Stimulated activated CD8-positive, alpha-beta memory T cell treated with anti-CD3 and anti-CD28 coated beads, Interleukin-12 subunit alpha, Interleukin-12 subunit beta, amount 100 ng/mL, for 24 hours (primary cell): Measurements from ENCODE around the gene ELF4.

Source experiments
- DNase-seq: peaks from one replicate; pipeline ENCODE4 v3.0.0-alpha.2; 2020; ENCODE audit errors: extremely low read depth

The ELF4 gene

GRCh38 chrX:130083656-130084382 lies 26.5 kb downstream of the ELF4 start:
- DNase-seq = no peak

- DNase-seq = no peak
Observed at GRCh38 chrX:130083107-130083490, 27.2 kb downstream of the ELF4 start.

- peak; percentile 38 for DNase-seq
Observed at GRCh38 chrX:130082244-130083106, 27.8 kb downstream of the ELF4 start.

- DNase-seq = no peak
Observed at GRCh38 chrX:130081421-130082045, 28.8 kb downstream of the ELF4 start.

GRCh38 chrX:130080791-130081367 lies 29.4 kb downstream of the ELF4 start:
- no peak for DNase-seq

GRCh38 chrX:130079824-130080406 lies 30.4 kb downstream of the ELF4 start:
- DNase-seq = no peak

GRCh38 chrX:130075777-130076176 lies 34.5 kb downstream of the ELF4 start:
- no peak for DNase-seq

GRCh38 chrX:130072345-130072740 lies 38.0 kb downstream of the ELF4 start:
- DNase-seq = no peak

- no peak for DNase-seq
Observed at GRCh38 chrX:130071611-130072344, 38.5 kb downstream of the ELF4 start.

GRCh38 chrX:130066975-130067615 lies 43.2 kb downstream of the ELF4 start:
- no peak for DNase-seq

GRCh38 chrX:130060122-130061069 lies 49.9 kb downstream of the ELF4 start:
- DNase-seq = peak; percentile 26

- DNase-seq = no peak
Observed at GRCh38 chrX:130058652-130059051, 51.6 kb downstream of the ELF4 start.

GRCh38 chrX:130057209-130057608 lies 53.1 kb downstream of the ELF4 start:
- DNase-seq = no peak

- no peak for DNase-seq
Observed at GRCh38 chrX:130055899-130056298, 54.4 kb downstream of the ELF4 start.

- no peak for DNase-seq
Observed at GRCh38 chrX:130055103-130055502, 55.2 kb downstream of the ELF4 start.

GRCh38 chrX:130053236-130053635 lies 57.1 kb downstream of the ELF4 start:
- no peak for DNase-seq

- no peak for DNase-seq
Observed at GRCh38 chrX:130051176-130051845, 59.0 kb downstream of the ELF4 start.

- DNase-seq = no peak
Observed at GRCh38 chrX:130049821-130050220, 60.5 kb downstream of the ELF4 start.

- DNase-seq = no peak
Observed at GRCh38 chrX:130048686-130049222, 61.5 kb downstream of the ELF4 start.
